T-helper 1 cell treated with Interleukin-12 subunit alpha and Interleukin-12 subunit beta and Interleukin-4 antibody, amounts not matched to agents 30 ng/mL and 1 ng/mL, for 36 hours (primary cell): ENCODE measurements around the gene ADAMTSL5. TPM values are rescaled to one million over a fixed set of nuclear protein-coding genes. Genes with fewer than 3 reads are reported as not detected.
"Not testable (repeated sequence)": the region's sequence is repeated elsewhere in the genome, so short reads cannot be mapped to it uniquely, and the experiment has no call there.

Source experiments
- intact Hi-C: fragments of 100-400 bp; cut with micrococcal nuclease; formaldehyde crosslinking; loops from one replicate; pipeline ENCODE4 v1.15.1; 2024
- total RNA-seq: library from RNA; stranded (reverse); gene quantifications from 2 replicates; pipeline ENCODE4 v1.2.3, GENCODE V29; 2022

Gene ADAMTSL5
- total RNA-seq, 1 donor from 2014 or later = 2.5 TPM

DNA sequence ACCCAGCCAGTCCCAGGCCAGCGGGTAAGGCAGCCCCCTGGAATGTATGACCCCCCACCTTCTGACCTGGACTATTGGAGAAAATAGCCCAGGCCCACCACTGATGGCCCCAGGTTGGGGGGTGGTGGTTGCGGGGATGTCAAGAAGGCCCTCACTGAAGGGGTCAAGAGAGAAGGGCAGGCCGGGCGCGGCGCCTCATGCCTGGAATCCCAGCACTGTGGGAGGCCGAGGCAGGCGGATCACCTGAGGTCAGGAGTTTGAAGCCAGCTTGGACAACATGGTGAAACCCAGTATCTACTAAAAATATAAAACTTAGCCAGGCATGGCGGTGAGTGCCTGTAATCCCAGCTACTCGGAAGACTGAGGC lies 1.5 kb upstream of the ADAMTSL5 start:
- intact Hi-C loops = no loop called here

GRCh38 chr19:1513499-1514294 lies 878 bp upstream of the ADAMTSL5 start:
- intact Hi-C loops = loop anchor here (2.0 kb wide), 1 partner anchor 69 kb away; no protein-coding TSS in a partner anchor

- intact Hi-C loops = loop anchor here (2.0 kb wide), 1 partner anchor 67 kb away; no protein-coding TSS in a partner anchor
Measured at GRCh38 chr19:1511318-1512317, 1.2 kb downstream of the ADAMTSL5 start.

DNA sequence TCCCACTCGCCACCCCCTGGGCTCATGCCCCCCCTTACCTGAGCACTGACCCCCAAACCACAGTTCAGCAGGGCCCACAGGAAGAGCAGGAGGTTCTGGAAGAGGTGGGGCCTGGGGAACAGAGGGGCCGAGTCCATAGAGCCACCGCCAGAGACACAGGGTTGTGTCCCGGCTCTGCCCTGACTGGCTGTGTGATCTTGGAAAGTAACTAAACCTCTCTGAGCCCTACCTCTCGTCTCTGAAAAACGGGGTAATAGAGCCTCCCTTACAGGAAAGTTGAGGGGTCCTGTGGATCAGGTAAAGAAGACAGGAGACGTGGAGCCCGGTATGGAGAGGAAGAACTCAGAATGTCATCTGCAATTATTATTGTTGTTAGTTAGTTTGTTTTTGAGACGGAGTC lies 2.0 kb downstream of the ADAMTSL5 start:
- intact Hi-C loops = no loop called here

- intact Hi-C loops = no loop called here
Measured at GRCh38 chr19:1510442-1510806, 2.4 kb downstream of the ADAMTSL5 start.

DNA sequence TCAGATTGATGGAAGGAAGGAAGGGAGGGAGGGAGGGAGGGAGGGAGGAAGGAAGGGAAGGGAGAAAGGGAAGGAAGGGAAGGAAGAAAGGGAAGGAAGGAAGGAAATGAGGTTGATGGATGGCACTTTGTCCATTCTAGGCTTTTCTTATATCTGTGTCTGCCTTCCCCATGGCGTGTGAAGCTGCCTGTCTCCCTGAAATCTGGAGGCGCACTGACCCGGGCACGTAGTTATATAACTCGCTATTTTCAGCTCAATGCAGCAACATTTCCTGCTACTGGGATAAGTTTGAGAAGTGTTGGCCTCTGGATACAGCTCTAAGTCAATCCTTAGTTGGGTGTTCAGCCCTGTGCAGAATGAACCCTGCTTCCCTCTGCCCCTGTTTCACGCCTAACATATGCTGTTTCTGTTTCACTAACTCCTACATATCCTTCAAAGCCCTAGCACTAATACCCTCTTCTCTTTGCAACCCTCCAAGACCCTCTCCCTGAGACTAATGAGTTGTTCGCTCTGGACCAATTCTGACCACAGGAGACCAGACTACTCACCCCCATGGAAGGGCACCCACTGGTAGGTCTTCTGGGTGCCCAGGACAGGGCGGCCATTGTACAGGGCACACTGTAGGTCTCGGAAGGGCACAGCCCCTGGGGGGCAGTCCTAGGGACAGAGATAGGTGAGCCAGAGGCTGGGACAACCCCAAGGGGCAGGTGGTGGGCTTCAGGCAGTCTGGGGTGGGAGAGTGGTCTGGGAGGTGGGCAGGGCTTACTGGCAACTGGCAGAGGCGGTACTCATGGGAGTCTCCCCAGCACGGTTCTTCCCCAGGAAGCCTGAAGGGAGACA lies 3.0 kb downstream of the ADAMTSL5 start:
- intact Hi-C loops = no loop called here

- intact Hi-C loops = no loop called here
Measured at GRCh38 chr19:1508507-1508856, 4.3 kb downstream of the ADAMTSL5 start.

DNA sequence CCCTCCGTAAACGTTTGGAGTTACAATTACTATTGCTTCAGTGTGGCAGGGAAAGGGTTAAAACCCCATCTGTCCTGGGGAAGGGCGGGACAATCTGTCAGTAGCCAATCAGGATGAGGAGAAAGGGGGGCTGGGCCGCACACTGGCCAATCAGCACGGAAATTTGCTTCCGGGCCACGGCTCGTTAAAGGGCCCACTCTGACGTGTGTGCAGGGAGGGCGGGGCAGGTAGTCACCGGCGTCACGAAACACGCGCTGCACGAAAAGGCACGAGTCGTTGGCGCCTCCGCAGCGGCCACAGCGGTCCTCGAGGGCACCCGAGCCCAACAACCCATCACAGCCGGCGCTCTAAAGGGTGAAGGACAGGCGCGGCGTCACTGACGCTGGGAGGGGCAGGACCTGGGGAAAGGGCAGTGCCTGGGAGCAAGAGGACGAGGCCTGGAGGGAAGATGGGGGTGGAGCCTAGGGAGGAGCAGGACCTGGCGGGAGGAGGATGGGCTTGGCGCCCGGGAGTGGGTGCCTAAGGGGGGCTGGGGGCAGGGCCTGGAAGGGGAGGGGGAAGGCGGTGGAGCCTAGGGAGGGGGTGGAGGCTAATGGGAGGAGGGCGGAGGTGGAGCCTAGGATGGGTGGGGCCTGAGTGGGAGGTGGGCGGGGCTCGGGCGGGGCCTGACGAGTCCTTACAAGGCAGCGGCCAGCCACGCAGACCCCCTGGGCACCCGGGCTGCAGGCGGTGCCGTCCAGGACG lies 4.9 kb downstream of the ADAMTSL5 start:
- intact Hi-C loops = loop anchor here (1.0 kb wide), 3 partner anchors 18 to 145 kb away; partner anchors contain the start of genes C19orf25 and PCSK4

DNA sequence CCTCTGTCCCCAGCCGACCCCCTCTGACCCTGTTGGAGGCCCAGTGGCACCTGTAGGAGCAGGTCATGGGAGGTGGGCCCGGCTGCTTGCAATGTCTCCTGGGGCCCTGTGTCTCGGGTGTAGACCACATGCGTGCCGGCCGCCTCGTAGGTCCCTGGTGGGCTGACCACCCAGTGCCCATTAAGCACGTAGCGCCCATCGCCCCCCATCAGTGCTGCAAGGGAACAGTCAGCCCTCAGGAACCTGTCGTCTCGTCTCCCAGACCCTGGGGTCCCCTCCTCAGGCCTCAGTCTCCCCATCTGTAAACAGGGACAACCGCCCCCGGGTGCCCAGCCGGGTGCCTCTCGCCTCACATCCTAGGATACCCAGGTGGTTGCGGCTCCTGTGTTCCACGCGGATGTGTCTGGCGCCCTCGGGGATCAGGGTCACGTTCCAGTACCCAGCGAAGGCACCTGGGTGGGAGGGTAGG lies 5.6 kb downstream of the ADAMTSL5 start:
- intact Hi-C loops = loop anchor here (1.0 kb wide), 3 partner anchors 17 to 146 kb away; partner anchors contain the start of genes C19orf25 and PCSK4

- intact Hi-C loops = no loop called here
Measured at GRCh38 chr19:1505991-1506881, 6.6 kb downstream of the ADAMTSL5 start.

DNA sequence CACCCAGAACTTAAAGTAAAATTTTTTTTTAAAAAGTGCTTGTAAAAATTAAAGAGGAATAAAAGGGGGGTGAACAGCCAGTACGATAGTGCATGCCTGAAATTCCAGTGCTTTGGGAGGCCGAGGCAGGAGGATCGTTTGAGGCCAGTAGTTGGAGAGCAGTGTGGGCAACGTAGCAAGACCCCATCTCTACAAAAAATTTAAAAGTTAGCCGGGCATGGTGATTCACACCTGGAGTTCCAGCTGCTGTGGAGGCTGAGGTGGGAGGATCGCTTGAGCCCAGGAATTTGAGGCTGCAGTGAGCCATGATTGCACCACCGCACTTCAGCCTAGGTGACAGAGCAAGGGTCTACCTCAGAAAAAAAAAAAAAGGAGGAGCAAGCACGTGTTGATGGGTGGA lies 7.8 kb downstream of the ADAMTSL5 start:
- intact Hi-C loops = no loop called here

DNA sequence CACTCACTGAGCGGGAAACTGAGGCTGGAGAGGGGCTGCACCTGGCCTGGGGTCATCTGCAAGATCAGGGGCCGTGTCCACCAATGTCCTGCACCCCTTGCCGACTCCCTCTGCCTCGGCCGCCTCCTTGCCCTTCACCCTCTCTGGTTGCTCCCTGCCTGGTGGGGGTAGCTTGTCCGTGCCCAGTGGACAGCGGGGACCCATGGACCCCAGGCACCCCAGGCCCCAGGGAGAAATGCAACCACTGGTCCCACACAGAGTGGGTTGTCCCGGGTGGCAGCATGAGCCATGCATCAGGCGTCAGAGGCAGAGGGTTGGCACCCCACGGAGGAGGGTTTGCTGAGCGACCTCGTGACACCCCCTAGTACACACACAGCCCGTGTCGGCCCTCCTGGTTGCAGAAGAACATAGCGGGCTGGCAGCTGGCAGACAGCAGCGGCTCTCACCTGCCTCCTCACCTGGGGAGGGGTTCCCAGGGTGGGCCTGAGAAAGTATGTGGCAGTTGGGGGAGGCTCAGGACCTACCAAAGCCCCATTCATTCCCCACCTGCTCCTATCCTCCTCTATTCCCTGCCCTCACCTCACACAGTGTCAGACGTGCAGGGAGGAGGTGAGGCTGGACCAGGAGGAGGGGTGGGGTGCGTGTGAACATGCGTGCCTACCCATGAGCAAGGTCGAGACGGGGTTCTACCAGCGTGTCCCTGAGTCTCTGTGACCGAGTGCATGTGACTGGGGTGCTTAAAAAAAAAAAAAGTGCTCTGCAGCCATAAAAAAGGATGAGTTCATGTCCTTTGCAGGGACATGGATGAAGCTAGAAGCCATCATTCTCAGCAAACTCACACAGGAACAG lies 8.7 kb downstream of the ADAMTSL5 start:
- intact Hi-C loops = no loop called here

- intact Hi-C loops = no loop called here
Measured at GRCh38 chr19:1503089-1503924, 9.5 kb downstream of the ADAMTSL5 start.

- intact Hi-C loops = no loop called here
Measured at GRCh38 chr19:1502433-1503088, 10.3 kb downstream of the ADAMTSL5 start.

DNA sequence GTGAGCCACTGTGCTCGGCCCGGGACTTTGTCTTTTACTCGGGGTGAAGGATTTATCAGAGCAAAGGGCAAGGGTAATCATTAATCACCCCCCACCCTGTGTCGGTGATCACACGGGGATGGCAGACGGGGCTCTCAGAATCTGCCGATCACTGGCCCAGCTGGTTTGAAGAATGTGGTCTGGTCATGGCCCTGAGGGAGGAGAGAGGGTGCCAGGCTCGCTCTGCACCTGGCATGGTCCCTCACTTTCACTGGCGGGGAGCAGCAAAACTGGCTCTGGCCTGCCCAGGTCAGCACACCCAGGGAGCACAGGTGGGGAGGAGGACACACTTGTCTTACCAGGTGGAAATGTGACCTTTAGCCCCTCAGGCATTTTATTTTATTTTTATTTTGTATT lies 11.6 kb downstream of the ADAMTSL5 start:
- intact Hi-C loops = no loop called here

- intact Hi-C loops = not testable (repeated sequence)
Measured at GRCh38 chr19:1499231-1499630, 13.6 kb downstream of the ADAMTSL5 start.
